ENCODE results near the gene TLL1.

TLL1 gene

GRCh38 chr4:165971446-165971845, 98.4 kb downstream of the TLL1 start:
- no peaks in the 10 kb centered on the region for H3K36me3 Mint-ChIP-seq
- no peak overlapping the region for H3K27ac Mint-ChIP-seq
- no peaks in the 10 kb centered on the region for H3K4me1 Mint-ChIP-seq
- H3K9me3 Mint-ChIP-seq = peaks cover 2 to 8% of the 10 kb centered on the region in 2 donors
- no peak overlapping the region for H3K4me3 Mint-ChIP-seq
- no peak for ATAC-seq (replicated peaks)
- H3K27me3 Mint-ChIP-seq = no peaks in the 10 kb centered on the region
- no peak for DNase-seq

- no peak for DNase-seq
- Mint-ChIP-seq H3K36me3 (no peaks in the 10 kb centered on the region), H3K4me3 (no peak overlapping the region), H3K9me3 (peaks cover 0 to 6% of the 10 kb centered on the region in 2 donors), H3K4me1 (no peaks in the 10 kb centered on the region), H3K27me3 (no peaks in the 10 kb centered on the region), H3K27ac (no peak overlapping the region)
- no peak for ATAC-seq (replicated peaks)
These were observed 98.9 kb downstream of the TLL1 start for GRCh38 chr4:165971933-165972332.

DNA sequence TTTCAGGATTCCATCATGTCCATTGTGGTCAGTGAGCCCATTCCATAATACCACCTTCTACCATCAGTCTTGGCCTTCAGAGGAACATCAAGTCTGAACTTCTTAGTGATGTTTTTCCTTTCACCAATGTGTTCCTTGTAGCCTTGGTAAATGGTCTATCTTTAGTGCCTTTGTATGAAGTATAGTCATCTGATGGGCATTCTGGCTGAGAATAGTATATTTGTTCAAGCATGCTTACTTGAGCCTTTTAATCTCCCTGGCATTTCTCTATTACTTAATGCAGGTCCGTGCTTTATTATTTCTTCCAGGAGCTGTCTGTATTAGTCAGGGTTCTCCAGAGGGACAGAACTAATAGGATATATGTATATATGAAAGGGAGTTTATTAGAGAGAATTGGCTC, 99.7 kb downstream of the TLL1 start:
- Mint-ChIP-seq H3K4me3 (no peak overlapping the region), H3K27me3 (no peaks in the 10 kb centered on the region), H3K4me1 (no peaks in the 10 kb centered on the region), H3K27ac (no peak overlapping the region), H3K9me3 (peaks cover 0 to 5% of the 10 kb centered on the region in 2 donors), H3K36me3 (no peaks in the 10 kb centered on the region)
- DNase-seq (no peak), ATAC-seq (replicated peaks) (no peak)

GRCh38 chr4:165982934-165983333, 109.9 kb downstream of the TLL1 start:
- no peaks in the 10 kb centered on the region for H3K36me3 Mint-ChIP-seq
- no peak for ATAC-seq (replicated peaks)

DNA sequence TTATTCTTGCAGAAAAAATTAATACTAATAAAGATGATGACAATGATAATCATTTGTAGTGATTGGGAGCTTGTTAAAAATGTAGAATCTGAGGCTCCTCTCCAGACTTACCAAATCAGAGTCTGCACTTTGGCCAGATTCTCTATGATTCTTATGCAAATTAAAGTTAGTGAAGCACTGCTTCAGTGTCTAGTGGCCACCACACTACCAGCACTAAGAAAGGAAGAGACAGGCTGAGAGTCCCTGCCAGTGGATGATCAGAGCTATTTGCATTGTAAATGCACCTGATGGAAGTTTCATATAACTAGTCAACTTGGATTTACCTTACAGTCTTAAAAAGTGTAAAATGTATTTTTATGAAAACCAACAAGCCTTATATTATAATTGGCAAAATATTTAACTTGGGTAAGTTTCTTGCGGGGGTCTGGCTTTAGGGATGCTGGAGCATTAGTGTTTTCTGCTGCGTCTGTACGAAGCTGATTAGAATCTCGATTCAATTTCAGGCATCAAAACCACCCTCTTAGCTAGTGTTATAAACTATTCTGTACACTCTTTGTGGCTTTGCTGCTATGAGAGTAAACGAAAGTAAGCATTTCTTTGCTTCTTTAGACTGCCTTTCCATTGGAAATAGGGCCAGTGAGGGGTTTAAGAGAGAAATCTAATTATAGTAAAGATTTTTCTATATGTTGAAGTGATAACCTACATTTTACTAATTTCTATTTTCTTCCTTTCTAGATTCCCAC, 114.1 kb downstream of the TLL1 start:
- DNase-seq (no peak), ATAC-seq (replicated peaks) (no peak)
- Mint-ChIP-seq H3K27me3 (no peaks in the 10 kb centered on the region), H3K9me3 (no peaks in the 10 kb centered on the region), H3K27ac (no peak overlapping the region), H3K4me3 (no peak overlapping the region), H3K36me3 (no peaks in the 10 kb centered on the region), H3K4me1 (no peaks in the 10 kb centered on the region)

More at GRCh38 chr4:165982934-165983333, 109.9 kb downstream of the TLL1 start:
- no peak for DNase-seq
- no peaks in the 10 kb centered on the region for H3K9me3 Mint-ChIP-seq
- H3K27ac Mint-ChIP-seq = no peak overlapping the region
- no peaks in the 10 kb centered on the region for H3K4me1 Mint-ChIP-seq
- H3K27me3 Mint-ChIP-seq = no peaks in the 10 kb centered on the region
- H3K4me3 Mint-ChIP-seq = no peak overlapping the region

DNA sequence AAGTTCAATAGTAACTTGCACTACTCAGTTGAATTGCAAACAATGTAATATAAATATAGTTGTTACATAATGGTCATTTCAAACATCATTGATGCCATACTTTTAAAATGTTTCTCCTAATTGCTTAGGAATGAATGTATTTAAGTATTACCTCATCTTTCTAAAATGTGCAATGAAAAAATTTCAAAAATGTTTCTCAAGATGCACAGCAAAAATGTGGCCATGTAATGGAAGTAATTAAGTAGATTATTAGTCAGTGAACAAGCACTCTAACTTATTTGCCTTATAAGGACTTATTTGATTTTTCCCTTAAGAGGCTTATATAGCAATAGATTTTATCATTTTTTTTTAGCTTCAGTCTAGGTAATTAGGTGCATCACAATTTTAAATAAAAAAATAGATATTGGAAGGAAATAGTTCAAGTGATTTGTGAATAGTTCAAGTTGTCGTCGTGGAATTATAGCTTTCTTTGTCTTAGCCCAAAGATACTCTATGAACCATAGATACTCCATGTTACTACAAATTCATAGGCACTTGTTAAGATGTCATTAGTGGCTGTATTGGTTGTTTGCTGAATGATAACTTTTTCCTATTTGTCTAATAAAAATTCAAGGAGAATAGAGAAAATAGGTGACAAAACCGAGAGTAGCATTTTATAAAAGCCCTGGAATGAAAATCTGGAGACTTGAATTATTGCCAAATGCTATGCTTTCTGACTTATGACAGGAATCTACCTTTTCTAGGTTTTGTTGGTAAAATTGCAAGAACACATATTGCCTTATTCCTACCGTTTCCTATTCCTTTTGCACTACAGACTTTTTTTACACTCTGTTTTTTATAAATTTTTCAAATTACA, 118.5 kb downstream of the TLL1 start:
- ATAC-seq (replicated peaks) = no peak

DNA sequence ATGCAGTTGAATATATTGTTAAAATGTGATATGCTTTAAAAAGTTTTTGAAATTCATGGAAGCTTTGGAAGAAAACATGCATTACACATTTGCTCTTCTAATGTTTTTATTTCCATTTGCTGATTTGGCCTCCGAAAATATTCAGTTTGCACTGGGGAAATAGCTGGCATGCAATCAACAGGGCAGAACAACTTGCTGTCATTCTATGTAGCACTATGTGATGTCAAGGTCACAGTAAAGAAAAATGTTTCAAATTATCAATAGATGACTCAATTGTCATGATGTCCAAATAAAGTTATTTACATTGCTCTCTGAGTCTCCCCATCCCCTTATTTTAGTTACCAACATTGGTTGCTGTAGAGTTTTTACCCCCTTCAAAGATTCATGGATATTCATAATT, 119.2 kb downstream of the TLL1 start:
- Mint-ChIP-seq H3K36me3 (no peaks in the 10 kb centered on the region), H3K9me3 (no peaks in the 10 kb centered on the region), H3K27me3 (no peaks in the 10 kb centered on the region), H3K27ac (no peak overlapping the region), H3K4me3 (no peak overlapping the region), H3K4me1 (no peaks in the 10 kb centered on the region)
- DNase-seq = no peak
- ATAC-seq (replicated peaks) = no peak

More for the DNA sequence above, 118.5 kb downstream of the TLL1 start:
- DNase-seq = no peak
- Mint-ChIP-seq H3K4me1 (no peaks in the 10 kb centered on the region), H3K27me3 (no peaks in the 10 kb centered on the region), H3K4me3 (no peak overlapping the region), H3K27ac (no peak overlapping the region), H3K36me3 (no peaks in the 10 kb centered on the region), H3K9me3 (no peaks in the 10 kb centered on the region)

GRCh38 chr4:165994701-165995100, 121.7 kb downstream of the TLL1 start:
- no peaks in the 10 kb centered on the region for H3K4me1 Mint-ChIP-seq
- ATAC-seq (replicated peaks) (no peak), DNase-seq (no peak)
- no peak overlapping the region for H3K4me3 Mint-ChIP-seq
- H3K9me3 Mint-ChIP-seq = no peaks in the 10 kb centered on the region
- no peaks in the 10 kb centered on the region for H3K27me3 Mint-ChIP-seq
- H3K36me3 Mint-ChIP-seq = no peaks in the 10 kb centered on the region
- H3K27ac Mint-ChIP-seq = no peak overlapping the region

- Mint-ChIP-seq H3K27me3 (no peaks in the 10 kb centered on the region), H3K27ac (no peak overlapping the region)
- no peak for ATAC-seq (replicated peaks)
These were observed 130.8 kb downstream of the TLL1 start for GRCh38 chr4:166003811-166004210.

DNA sequence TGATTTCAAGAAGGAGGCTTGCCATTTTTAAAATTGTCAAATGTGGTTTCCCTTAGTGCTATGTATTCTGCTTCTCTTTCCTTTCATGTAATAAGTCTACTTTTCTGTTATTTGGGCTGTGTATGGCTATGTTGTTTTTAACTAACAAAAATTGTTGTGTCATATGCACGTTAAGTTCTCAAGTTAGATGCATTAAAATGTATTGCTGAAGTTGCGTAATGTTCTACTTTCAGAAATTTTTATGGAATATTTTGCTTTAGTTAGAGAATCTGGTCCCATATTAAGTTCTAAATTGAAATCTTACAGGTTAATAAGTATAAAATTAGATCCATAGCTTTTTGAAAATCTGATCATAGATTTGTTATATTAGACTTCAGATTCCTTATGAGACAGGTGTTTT, 133.2 kb downstream of the TLL1 start:
- H3K27ac Mint-ChIP-seq = no peak overlapping the region
- no peak overlapping the region for H3K4me3 Mint-ChIP-seq
- H3K36me3 Mint-ChIP-seq = no peaks in the 10 kb centered on the region
- H3K4me1 Mint-ChIP-seq = no peaks in the 10 kb centered on the region
- peaks cover 2 to 4% of the 10 kb centered on the region in 2 donors for H3K9me3 Mint-ChIP-seq
- DNase-seq = no peak
- no peaks in the 10 kb centered on the region for H3K27me3 Mint-ChIP-seq
- ATAC-seq (replicated peaks) = no peak

More at GRCh38 chr4:166003811-166004210, 130.8 kb downstream of the TLL1 start:
- no peak overlapping the region for H3K4me3 Mint-ChIP-seq
- DNase-seq = no peak
- no peaks in the 10 kb centered on the region for H3K36me3 Mint-ChIP-seq
- peaks cover 2 to 4% of the 10 kb centered on the region in 2 donors for H3K9me3 Mint-ChIP-seq
- H3K4me1 Mint-ChIP-seq = no peaks in the 10 kb centered on the region

DNA sequence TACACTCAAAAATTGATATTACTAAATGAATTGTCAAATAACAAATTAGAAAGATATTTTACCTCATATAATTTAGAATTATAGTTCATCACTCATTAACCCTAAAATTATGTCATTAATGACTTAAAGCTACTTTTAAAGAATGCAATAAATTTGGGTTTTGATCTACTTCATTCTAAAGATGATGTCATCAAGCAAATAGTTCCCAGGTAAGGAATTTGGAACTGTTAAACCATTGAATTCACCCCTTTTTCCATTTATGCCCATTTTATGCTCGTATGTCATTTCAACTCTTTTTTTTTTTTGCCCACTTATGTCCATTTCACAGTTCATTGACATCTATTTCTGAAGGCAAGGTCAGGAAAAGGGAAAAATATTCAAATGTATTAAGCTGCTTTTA, 135.5 kb downstream of the TLL1 start:
- ATAC-seq (replicated peaks) (no peak), DNase-seq (no peak)
- no peak overlapping the region for H3K27ac Mint-ChIP-seq
- no peaks in the 10 kb centered on the region for H3K4me1 Mint-ChIP-seq
- H3K4me3 Mint-ChIP-seq = no peak overlapping the region
- H3K9me3 Mint-ChIP-seq = peaks cover 2 to 4% of the 10 kb centered on the region in 2 donors
- H3K27me3 Mint-ChIP-seq = no peaks in the 10 kb centered on the region
- no peaks in the 10 kb centered on the region for H3K36me3 Mint-ChIP-seq

DNA sequence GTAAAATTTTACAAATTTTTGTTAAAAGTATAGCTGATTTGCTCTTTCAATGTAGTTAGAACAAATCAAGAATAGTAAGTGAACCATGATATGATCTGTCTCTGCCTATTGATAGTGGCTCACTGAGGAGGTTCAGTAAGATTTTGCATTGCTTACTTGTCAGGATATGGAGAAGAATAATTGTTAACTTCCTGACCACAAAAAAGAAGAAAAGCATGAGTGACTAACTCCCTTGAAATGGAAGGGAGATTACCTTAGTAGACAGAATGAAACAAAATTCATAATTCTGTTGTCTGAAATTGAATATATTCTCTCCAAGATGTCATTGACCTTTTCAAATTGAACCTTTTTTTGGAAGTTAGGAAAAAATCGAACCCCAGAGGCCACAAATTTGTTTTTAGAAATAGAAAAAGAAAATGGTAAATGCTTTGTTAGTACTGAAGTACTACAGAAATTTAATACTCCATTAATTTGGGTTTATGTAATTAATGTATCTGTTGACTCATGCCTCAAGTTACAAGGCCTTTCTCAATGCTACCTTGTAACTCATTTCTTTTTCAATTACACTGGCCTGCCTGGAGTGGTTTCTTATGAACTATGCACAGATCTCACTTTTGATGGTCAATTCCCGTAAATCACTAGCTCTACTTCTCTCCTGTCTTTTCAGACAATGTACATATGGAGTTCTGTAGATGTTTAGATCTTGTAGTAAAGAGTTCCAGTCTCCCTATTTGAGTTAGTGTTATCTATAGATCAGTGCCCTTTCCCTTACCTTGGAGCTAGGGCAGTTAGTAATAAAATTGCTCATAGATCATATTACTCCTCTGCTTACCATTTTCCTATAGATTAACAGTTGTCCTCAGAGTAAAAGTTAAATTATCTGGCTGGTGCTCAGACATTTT, 139.3 kb downstream of the TLL1 start:
- Mint-ChIP-seq H3K4me1 (no peaks in the 10 kb centered on the region), H3K36me3 (no peaks in the 10 kb centered on the region), H3K9me3 (no peaks in the 10 kb centered on the region), H3K27ac (no peak overlapping the region), H3K4me3 (no peak overlapping the region), H3K27me3 (no peaks in the 10 kb centered on the region)
- ATAC-seq (replicated peaks) = no peak
- DNase-seq = no peak

GRCh38 chr4:166014411-166014810, 141.4 kb downstream of the TLL1 start:
- Mint-ChIP-seq H3K9me3 (no peaks in the 10 kb centered on the region), H3K4me1 (no peaks in the 10 kb centered on the region), H3K27me3 (no peaks in the 10 kb centered on the region), H3K27ac (no peak overlapping the region), H3K36me3 (no peaks in the 10 kb centered on the region), H3K4me3 (no peak overlapping the region)
- no peak for ATAC-seq (replicated peaks)
- DNase-seq = no peak

GRCh38 chr4:166017804-166018203, 144.8 kb downstream of the TLL1 start:
- ATAC-seq (replicated peaks) (no peak), DNase-seq (no peak)
- H3K9me3 Mint-ChIP-seq = no peaks in the 10 kb centered on the region
- H3K36me3 Mint-ChIP-seq = no peaks in the 10 kb centered on the region
- no peak overlapping the region for H3K4me3 Mint-ChIP-seq
- H3K4me1 Mint-ChIP-seq = no peaks in the 10 kb centered on the region
- H3K27ac Mint-ChIP-seq = no peak overlapping the region
- no peaks in the 10 kb centered on the region for H3K27me3 Mint-ChIP-seq

Measured in stimulated activated naive B cell treated with anti-CD40 and anti-IgM and Interleukin-4, amounts not matched to agents 10 μg/mL and 1 μg/mL and 100 μg/mL, for 72 hours (primary cell).